Measurements from ENCODE around the gene MAP2K5. TPM values are rescaled to one million over a fixed set of nuclear protein-coding genes. Genes with fewer than 3 reads are reported as not detected.
A peak's percentile ranks its signal among the peaks of the same experiment; 100 is the strongest.

Gene MAP2K5
- total RNA-seq, 1 donor from 2014 or later = 30.7 TPM

DNA sequence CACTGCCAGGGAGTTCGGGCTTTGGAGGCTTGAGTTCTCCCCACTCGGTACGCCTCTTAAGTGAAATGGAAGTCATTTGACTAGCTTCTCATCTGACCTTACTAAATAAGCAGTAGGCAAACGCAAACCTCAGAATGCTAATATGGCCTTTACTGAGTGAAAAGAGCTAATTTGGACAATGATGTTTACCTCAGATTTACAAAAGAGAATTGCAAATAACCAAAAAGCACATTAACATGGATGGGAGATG is 298.9 kb downstream of the MAP2K5 start:
- peaks cover 24% of the 10 kb centered on the region for H3K27me3 Mint-ChIP-seq
- no peaks in the 10 kb centered on the region for H3K9me3 Mint-ChIP-seq (ENCODE audit: low read depth)
- H3K4me1 Mint-ChIP-seq (ENCODE audit: low read depth) = peaks cover 25% of the 10 kb centered on the region
- TF ChIP-seq, protein P1, sequence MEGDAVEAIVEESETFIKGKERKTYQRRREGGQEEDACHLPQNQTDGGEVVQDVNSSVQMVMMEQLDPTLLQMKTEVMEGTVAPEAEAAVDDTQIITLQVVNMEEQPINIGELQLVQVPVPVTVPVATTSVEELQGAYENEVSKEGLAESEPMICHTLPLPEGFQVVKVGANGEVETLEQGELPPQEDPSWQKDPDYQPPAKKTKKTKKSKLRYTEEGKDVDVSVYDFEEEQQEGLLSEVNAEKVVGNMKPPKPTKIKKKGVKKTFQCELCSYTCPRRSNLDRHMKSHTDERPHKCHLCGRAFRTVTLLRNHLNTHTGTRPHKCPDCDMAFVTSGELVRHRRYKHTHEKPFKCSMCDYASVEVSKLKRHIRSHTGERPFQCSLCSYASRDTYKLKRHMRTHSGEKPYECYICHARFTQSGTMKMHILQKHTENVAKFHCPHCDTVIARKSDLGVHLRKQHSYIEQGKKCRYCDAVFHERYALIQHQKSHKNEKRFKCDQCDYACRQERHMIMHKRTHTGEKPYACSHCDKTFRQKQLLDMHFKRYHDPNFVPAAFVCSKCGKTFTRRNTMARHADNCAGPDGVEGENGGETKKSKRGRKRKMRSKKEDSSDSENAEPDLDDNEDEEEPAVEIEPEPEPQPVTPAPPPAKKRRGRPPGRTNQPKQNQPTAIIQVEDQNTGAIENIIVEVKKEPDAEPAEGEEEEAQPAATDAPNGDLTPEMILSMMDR (IDR thresholded peaks at IDR 0.05; ENCODE audit: unreplicated experiment) = no peak
- peaks cover 2% of the 10 kb centered on the region for H3K36me3 Mint-ChIP-seq (ENCODE audit: insufficient read depth)
- H3K27ac Mint-ChIP-seq = peak overlapping the region; percentile 100
- peak overlapping the region; percentile 93 for H3K4me3 Mint-ChIP-seq (ENCODE audit: low read depth)
- no peak for DNase-seq (ENCODE audit: low spot score, unreplicated experiment)

GRCh38 chr15:67843092-67843501 is 300.6 kb downstream of the MAP2K5 start:
- peaks cover 2% of the 10 kb centered on the region for H3K36me3 Mint-ChIP-seq (ENCODE audit: insufficient read depth)
- TF ChIP-seq, protein P1 (IDR thresholded peaks at IDR 0.05; ENCODE audit: unreplicated experiment) = no peak

DNA sequence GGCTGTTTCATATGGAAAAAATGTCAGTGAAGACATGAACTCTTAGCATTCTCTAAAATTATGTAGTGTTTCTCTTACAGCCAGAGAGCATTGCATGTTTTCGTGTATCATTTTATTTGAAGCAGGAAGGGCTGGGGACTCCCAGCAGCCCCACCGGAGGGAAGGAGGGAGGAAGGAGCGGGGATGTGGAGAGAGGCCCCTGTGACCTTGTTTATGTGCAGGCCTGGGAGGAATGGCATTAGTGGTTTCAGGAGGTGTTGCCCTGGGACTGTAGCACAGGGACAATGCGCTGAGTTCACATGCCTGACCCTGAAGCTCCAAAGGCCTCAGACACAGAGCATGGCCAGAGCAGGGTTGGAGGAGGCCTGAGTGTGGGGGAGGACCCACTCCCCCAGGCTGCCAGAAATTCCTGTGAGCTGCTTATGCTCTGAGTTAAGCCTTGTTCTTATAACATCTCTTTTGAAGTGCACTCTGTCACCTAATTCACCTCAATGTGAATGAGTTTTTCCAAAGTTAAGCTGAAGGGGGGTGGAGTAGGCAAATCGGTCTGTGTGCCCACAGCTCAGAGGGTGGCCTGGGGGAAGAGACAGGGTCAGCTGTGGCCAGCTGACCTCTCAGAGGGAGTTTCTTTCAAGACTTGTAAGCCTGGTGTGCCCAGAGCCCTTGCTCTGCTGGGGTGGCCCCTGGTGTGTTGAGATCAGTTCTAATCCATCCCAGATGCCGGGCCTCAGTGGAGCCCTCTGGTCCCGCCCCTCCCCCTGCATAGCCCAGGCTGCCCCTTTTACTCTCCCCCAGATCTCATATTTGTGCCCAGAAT is 301.3 kb downstream of the MAP2K5 start:
- Mint-ChIP-seq H3K4me3 (ENCODE audit: low read depth) (no peak overlapping the region), H3K4me1 (ENCODE audit: low read depth) (peaks cover 21% of the 10 kb centered on the region)
- TF ChIP-seq, protein P1 (IDR thresholded peaks at IDR 0.05; ENCODE audit: unreplicated experiment) = no peak

More at GRCh38 chr15:67843092-67843501, 300.6 kb downstream of the MAP2K5 start:
- H3K27me3 Mint-ChIP-seq = peaks cover 13% of the 10 kb centered on the region
- peaks cover 24% of the 10 kb centered on the region for H3K4me1 Mint-ChIP-seq (ENCODE audit: low read depth)
- H3K9me3 Mint-ChIP-seq (ENCODE audit: low read depth) = no peaks in the 10 kb centered on the region
- DNase-seq (ENCODE audit: low spot score, unreplicated experiment) = no peak
- no peak overlapping the region for H3K4me3 Mint-ChIP-seq (ENCODE audit: low read depth)
- H3K27ac Mint-ChIP-seq = peak overlapping the region; percentile 86

DNA sequence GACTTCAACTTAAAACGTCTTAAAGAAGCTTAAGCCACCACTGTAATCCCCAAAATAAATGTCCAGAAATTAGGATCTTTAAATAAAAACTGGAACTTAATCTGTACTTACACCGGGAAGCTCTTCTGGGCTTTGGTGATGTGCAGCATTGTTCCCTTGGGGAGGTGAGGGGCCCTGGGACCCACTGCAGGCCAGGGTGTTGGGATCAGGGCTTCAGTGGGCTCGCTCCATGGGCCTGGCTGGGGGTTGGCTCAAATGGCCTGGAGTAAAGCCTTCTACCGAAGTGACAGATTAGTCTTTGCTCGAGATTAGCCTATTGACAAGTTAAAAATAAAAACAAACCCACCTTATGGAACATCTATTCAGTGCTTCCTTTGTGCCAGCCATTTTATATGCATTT is 303.5 kb downstream of the MAP2K5 start:
- H3K4me1 Mint-ChIP-seq (ENCODE audit: low read depth) = peaks cover 17% of the 10 kb centered on the region
- no peak for DNase-seq (ENCODE audit: low spot score, unreplicated experiment)
- H3K36me3 Mint-ChIP-seq (ENCODE audit: insufficient read depth) = no peaks in the 10 kb centered on the region
- H3K9me3 Mint-ChIP-seq (ENCODE audit: low read depth) = no peaks in the 10 kb centered on the region
- H3K27ac Mint-ChIP-seq = no peak overlapping the region
- TF ChIP-seq, protein P1 (IDR thresholded peaks at IDR 0.05; ENCODE audit: unreplicated experiment) = no peak
- no peak overlapping the region for H3K4me3 Mint-ChIP-seq (ENCODE audit: low read depth)
- H3K27me3 Mint-ChIP-seq = peaks cover 6% of the 10 kb centered on the region

More for the DNA sequence above, 301.3 kb downstream of the MAP2K5 start:
- no peak for DNase-seq (ENCODE audit: low spot score, unreplicated experiment)
- Mint-ChIP-seq H3K9me3 (ENCODE audit: low read depth) (no peaks in the 10 kb centered on the region), H3K27ac (peak overlapping the region; percentile 86), H3K36me3 (ENCODE audit: insufficient read depth) (peaks cover 2% of the 10 kb centered on the region), H3K27me3 (peaks cover 7% of the 10 kb centered on the region)

DNA sequence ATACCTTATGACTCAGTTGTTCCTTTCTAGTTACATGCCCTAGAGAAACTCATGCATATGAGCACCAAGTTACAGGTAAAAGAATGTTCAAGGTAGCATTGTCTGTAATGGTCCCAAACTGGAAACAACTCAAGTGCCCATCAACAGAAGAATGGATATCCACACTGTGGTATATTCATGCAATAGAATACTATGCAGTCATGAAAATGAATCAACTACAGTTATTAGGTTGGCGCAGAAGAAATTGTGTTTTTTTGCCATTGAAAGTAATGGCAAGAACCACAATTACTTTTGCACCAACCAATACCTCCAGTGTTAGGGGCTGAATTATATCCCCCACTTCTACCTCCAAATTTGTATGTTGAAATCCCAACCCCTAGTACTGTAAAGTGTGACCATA is 307.0 kb downstream of the MAP2K5 start:
- no peak overlapping the region for H3K27ac Mint-ChIP-seq
- no peaks in the 10 kb centered on the region for H3K36me3 Mint-ChIP-seq (ENCODE audit: insufficient read depth)
- TF ChIP-seq, protein P1 (IDR thresholded peaks at IDR 0.05; ENCODE audit: unreplicated experiment) = no peak
- H3K27me3 Mint-ChIP-seq = peaks cover 4% of the 10 kb centered on the region
- H3K4me1 Mint-ChIP-seq (ENCODE audit: low read depth) = no peaks in the 10 kb centered on the region
- H3K9me3 Mint-ChIP-seq (ENCODE audit: low read depth) = no peaks in the 10 kb centered on the region
- no peak for DNase-seq (ENCODE audit: low spot score, unreplicated experiment)
- H3K4me3 Mint-ChIP-seq (ENCODE audit: low read depth) = no peak overlapping the region
